Measurements from ENCODE around the gene TWSG1.

GRCh38 chr18:9437021-9437437, 102.5 kb downstream of the TWSG1 start:
- TF ChIP-seq CTCF (IDR thresholded peaks at IDR 0.05) (no peak), GABPB1 (CRISPR knock-in tag; IDR thresholded peaks at IDR 0.05) (no peak), MAX (CRISPR knock-in tag; IDR thresholded peaks at IDR 0.05) (no peak), RELA (CRISPR knock-in tag; IDR thresholded peaks at IDR 0.05; ENCODE audit: borderline replicate concordance) (no peak), E2F4 (CRISPR knock-in tag; IDR thresholded peaks at IDR 0.05; ENCODE audit: borderline replicate concordance, low read depth) (no peak), ATF1 (CRISPR knock-in tag; IDR thresholded peaks at IDR 0.05) (no peak), TEAD4 (CRISPR knock-in tag; IDR thresholded peaks at IDR 0.05) (no peak), NFYB (CRISPR knock-in tag; conservative IDR thresholded peaks at IDR 0.05; ENCODE audit: low read depth) (no peak), NFATC4 (CRISPR knock-in tag; IDR thresholded peaks at IDR 0.05) (no peak), IRF2 (CRISPR knock-in tag; IDR thresholded peaks at IDR 0.05; ENCODE audit: borderline replicate concordance, low read depth) (no peak), SP1 (CRISPR knock-in tag; conservative IDR thresholded peaks at IDR 0.05) (no peak)
